ENCODE measurements around the gene ELOVL4.
A peak's percentile ranks its signal among the peaks of the same experiment; 100 is the strongest.

Gene ELOVL4
- total RNA-seq, result 14.2 to 16.7 reads per million in 2 donors

GRCh38 chr6:79947191-79948186 lies at the start of gene ELOVL4:
Gene ELOVL4 (minus strand): TSS chr6:79947553. CDS start chr6:79947279, 274 bp downstream.
- peak; percentile 59 for DNase-seq

- DNase-seq, result no peak
Observed at GRCh38 chr6:79993911-79994309, 46.6 kb upstream of the ELOVL4 start.

GRCh38 chr6:79993012-79993910 lies 45.9 kb upstream of the ELOVL4 start:
- DNase-seq, result no peak

- DNase-seq, result no peak
Observed at GRCh38 chr6:79989641-79990040, 42.3 kb upstream of the ELOVL4 start.

GRCh38 chr6:79985128-79985527 lies 37.8 kb upstream of the ELOVL4 start:
- DNase-seq, result no peak

- DNase-seq, result peak; percentile 5
Observed at GRCh38 chr6:79984261-79984660, 36.9 kb upstream of the ELOVL4 start.

GRCh38 chr6:79981652-79982051 lies 34.3 kb upstream of the ELOVL4 start:
- no peak for DNase-seq

GRCh38 chr6:79971193-79971592 lies 23.8 kb upstream of the ELOVL4 start:
- DNase-seq, result no peak

- no peak for DNase-seq
Observed at GRCh38 chr6:79969784-79970183, 22.4 kb upstream of the ELOVL4 start.

- no peak for DNase-seq
Observed at GRCh38 chr6:79967178-79967577, 19.8 kb upstream of the ELOVL4 start.

GRCh38 chr6:79964607-79965081 lies 17.3 kb upstream of the ELOVL4 start:
- DNase-seq, result peak; percentile 9

- no peak for DNase-seq
Observed at GRCh38 chr6:79954849-79955248, 7.5 kb upstream of the ELOVL4 start.

GRCh38 chr6:79949233-79949632 lies 1.9 kb upstream of the ELOVL4 start:
- DNase-seq, result peak; percentile 58

GRCh38 chr6:79946272-79947190 lies 822 bp downstream of the ELOVL4 start:
- peak; percentile 10 for DNase-seq

GRCh38 chr6:79943133-79943532 lies 4.2 kb downstream of the ELOVL4 start:
- no peak for DNase-seq

- no peak for DNase-seq
Observed at GRCh38 chr6:79941489-79942151, 5.7 kb downstream of the ELOVL4 start.

GRCh38 chr6:79928478-79928998 lies 18.8 kb downstream of the ELOVL4 start:
- DNase-seq, result no peak

GRCh38 chr6:79927758-79928157 lies 19.6 kb downstream of the ELOVL4 start:
- DNase-seq, result no peak

GRCh38 chr6:79923270-79923669 lies 24.1 kb downstream of the ELOVL4 start:
- DNase-seq, result no peak

- no peak for DNase-seq
Observed at GRCh38 chr6:79922018-79922417, 25.3 kb downstream of the ELOVL4 start.

GRCh38 chr6:79913369-79913768 lies 34.0 kb downstream of the ELOVL4 start:
- no peak for DNase-seq
